ENCODE measurements around the gene LMNA. TPM values are rescaled to one million over a fixed set of nuclear protein-coding genes. Genes with fewer than 3 reads are reported as not detected.

LMNA gene
- total RNA-seq, 1 donor from 2014 or later: 110 TPM

DNA sequence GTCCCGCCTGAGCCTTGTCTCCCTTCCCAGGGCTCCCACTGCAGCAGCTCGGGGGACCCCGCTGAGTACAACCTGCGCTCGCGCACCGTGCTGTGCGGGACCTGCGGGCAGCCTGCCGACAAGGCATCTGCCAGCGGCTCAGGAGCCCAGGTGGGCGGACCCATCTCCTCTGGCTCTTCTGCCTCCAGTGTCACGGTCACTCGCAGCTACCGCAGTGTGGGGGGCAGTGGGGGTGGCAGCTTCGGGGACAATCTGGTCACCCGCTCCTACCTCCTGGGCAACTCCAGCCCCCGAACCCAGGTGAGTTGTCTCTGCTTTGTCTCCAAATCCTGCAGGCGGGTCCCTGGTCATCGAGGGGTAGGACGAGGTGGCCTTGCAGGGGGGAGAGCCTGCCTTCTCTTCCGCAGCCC lies 24.0 kb downstream of the LMNA start:
- intact Hi-C loops (cut with micrococcal nuclease): no loop called here
- Mint-ChIP-seq H3K4me1 (no peaks in the 10 kb centered on the region), H3K27me3 (peaks cover 1% of the 10 kb centered on the region), H3K36me3 (ENCODE audit: low read depth) (peaks cover 6% of the 10 kb centered on the region), H3K4me3 (no peak overlapping the region), H3K9me3 (no peaks in the 10 kb centered on the region), H3K27ac (no peak overlapping the region)
- no peak for DNase-seq

DNA sequence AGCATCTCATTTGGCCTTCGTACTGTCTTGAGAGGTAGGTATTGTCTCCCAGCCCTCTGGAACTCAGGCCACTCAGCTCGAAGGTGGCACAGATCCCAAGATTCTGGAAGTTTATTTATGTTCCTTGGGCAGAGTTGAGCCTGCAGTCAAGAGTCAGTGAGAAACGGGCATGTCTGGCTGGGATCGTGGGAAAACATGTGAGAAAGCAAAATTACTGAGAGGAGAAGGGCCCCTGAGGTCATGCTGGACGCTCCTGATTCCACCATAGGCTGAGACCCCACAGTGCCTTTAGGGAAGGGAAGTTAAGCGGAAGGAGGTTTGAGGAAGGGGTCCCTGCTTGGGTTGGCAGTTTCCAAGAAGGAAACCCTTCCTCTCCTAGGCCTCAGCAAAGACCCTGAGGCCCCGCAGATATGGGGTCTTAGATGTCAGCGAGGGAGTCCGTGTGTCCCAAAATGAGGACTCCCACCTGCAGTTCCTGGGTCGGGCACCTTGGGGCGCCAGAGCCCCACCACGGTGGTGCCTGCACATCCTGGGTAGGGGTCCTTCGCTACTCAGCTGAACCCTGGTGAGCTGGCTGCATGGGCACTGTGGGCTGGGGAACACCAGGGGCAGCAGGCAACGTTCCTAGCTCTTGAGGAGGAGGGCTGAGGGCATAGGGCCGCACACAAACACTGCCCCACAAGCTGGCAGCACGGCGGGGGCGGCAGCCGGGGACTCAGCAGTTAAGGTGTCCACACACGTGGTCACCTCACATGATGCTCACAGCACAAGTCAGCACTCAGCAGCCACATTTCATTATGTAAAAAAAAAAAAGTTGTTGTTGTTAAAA lies 26.6 kb downstream of the LMNA start:
- H3K36me3 Mint-ChIP-seq (ENCODE audit: low read depth): peaks cover 4% of the 10 kb centered on the region
- intact Hi-C loops (cut with micrococcal nuclease): loop anchor here (1.0 kb wide), 1 partner anchor 84 kb away; no protein-coding TSS in a partner anchor
- H3K9me3 Mint-ChIP-seq: no peaks in the 10 kb centered on the region
- no peak overlapping the region for H3K4me3 Mint-ChIP-seq
- DNase-seq: peak; percentile 80
- no peak overlapping the region for H3K27ac Mint-ChIP-seq
- no peaks in the 10 kb centered on the region for H3K27me3 Mint-ChIP-seq
- peaks cover 6% of the 10 kb centered on the region for H3K4me1 Mint-ChIP-seq

DNA sequence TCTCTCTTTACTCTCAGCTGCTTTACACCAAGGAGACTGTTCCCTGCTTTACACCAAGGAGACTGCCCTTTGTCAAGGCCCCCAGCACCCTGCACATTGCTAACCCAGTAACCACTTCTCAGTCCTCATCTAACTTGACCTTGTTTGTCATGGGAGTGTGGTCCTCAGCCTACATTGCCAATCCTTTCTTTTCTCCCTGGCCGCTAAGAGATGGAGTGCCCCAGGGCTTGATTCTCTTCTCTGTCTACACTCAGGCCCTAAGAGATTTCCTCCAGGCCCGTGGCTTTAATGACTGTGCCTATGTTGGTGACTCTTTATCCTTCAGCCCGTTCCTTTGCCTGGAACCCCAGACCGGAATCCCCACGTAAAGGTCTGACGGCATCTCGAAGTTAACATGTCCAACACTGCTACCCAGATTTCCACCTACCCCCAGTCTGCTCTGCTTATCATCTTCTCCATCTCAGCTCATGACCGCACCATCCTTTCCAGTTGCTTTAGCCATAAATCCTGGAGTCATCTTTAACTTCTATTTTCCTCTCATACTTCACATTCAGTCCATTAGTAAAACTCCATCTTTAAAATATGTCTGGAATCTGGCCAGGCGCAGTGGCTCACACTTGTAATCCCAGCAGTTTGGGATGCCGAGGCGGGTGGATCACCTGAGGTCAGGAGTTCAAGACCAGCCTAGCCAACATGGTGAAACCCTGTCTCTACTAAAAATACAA lies 29.4 kb downstream of the LMNA start:
- no peaks in the 10 kb centered on the region for H3K9me3 Mint-ChIP-seq
- no peak overlapping the region for H3K4me3 Mint-ChIP-seq
- H3K4me1 Mint-ChIP-seq: peaks cover 23% of the 10 kb centered on the region
- no peak overlapping the region for H3K27ac Mint-ChIP-seq
- DNase-seq: no peak
- H3K36me3 Mint-ChIP-seq (ENCODE audit: low read depth): no peaks in the 10 kb centered on the region
- no peaks in the 10 kb centered on the region for H3K27me3 Mint-ChIP-seq
- intact Hi-C loops (cut with micrococcal nuclease): no loop called here

DNA sequence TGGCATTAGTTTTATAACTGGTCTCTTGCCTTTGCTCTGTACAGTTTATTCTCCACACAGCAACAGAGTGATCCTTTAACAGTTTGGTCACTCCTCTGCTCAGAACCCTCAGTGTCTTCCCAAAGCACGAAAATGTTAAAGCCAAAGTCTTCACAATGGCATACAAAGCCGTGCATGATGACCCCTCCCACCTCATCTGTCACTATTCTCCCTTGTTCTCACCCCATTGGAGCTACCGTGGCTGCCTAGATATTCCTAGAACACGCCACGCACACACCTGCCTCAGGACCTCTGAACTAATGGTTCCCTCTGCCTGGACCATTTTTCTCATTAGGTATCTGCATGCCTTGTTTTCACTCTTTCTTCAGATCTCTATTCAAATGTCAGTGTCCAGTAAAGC lies 30.2 kb downstream of the LMNA start:
- Mint-ChIP-seq H3K4me3 (no peak overlapping the region), H3K27me3 (no peaks in the 10 kb centered on the region)

DNA sequence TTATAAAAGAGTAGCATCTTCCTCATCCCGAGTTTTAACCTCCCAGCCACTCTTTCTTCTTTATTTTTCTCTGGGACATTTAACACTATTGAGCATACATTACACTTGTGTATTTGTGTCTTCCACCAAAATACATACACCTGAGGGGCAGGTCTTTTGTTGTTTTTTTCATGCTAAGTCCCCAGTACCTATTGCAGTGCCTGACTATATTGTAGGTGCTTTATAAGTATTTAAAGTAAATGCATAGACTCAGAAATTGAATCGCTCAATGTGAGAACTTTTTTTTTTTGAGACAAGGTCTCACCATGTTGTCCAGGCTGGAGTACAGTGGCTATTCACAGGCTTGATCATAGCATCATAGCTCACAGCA lies 31.1 kb downstream of the LMNA start:
- no peak for DNase-seq
- H3K4me1 Mint-ChIP-seq: peaks cover 28% of the 10 kb centered on the region
- no peaks in the 10 kb centered on the region for H3K9me3 Mint-ChIP-seq
- no peaks in the 10 kb centered on the region for H3K36me3 Mint-ChIP-seq (ENCODE audit: low read depth)
- intact Hi-C loops (cut with micrococcal nuclease): loop anchor here (1.0 to 5.0 kb wide), 4 partner anchors 15 to 172 kb away; no protein-coding TSS in a partner anchor
- H3K27me3 Mint-ChIP-seq: no peaks in the 10 kb centered on the region
- H3K27ac Mint-ChIP-seq: peak overlapping the region; percentile 90
- H3K4me3 Mint-ChIP-seq: peak overlapping the region; percentile 61

More for the DNA sequence above, 30.2 kb downstream of the LMNA start:
- Mint-ChIP-seq H3K27ac (no peak overlapping the region), H3K4me1 (peaks cover 23% of the 10 kb centered on the region), H3K36me3 (ENCODE audit: low read depth) (no peaks in the 10 kb centered on the region), H3K9me3 (no peaks in the 10 kb centered on the region)
- DNase-seq: no peak
- intact Hi-C loops (cut with micrococcal nuclease): loop anchor here (5.0 kb wide), 1 partner anchor 173 kb away; no protein-coding TSS in a partner anchor

DNA sequence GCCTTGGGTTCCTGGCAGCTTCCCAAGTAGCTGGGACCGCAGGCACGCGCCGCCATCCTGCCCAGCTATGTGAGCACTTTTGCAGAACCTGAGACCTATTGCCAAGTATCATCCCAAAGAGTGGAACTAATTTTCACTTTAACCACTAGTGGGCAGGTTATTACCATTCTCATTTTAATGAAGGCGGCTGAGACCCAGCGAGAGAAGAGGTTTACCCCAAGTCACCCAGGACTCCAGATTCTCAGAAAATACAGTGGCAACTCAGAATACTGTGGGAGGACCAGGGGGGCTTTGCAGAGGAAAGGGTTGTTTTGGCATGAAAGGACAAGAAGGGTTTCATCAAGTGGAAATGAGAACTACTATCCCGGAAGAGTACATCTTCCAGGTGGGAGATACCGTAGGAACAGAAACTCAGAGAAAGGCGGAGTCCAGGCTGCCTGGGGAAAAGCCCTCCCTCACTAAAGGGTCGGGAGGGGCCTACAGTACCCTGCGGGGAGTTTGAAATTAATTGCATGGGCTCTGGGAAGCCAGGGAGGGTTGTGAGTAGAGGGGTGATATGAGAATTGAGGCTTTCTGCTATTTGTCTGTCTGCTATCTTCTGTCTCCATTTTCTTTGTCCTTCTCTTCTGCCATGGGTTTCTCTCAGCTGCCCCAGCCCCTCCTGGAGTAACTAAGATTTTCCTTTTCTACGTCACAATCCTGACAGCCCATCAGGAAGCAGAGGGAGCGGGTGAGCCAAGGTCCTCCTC lies 31.7 kb downstream of the LMNA start:
- peak overlapping the region; percentile 61 for H3K4me3 Mint-ChIP-seq
- intact Hi-C loops (cut with micrococcal nuclease): loop anchor here (1.0 to 5.0 kb wide), 4 partner anchors 16 to 171 kb away; no protein-coding TSS in a partner anchor
- peaks cover 29% of the 10 kb centered on the region for H3K4me1 Mint-ChIP-seq
- H3K36me3 Mint-ChIP-seq (ENCODE audit: low read depth): no peaks in the 10 kb centered on the region
- no peaks in the 10 kb centered on the region for H3K9me3 Mint-ChIP-seq
- peak; percentile 84 for DNase-seq
- no peaks in the 10 kb centered on the region for H3K27me3 Mint-ChIP-seq
- peak overlapping the region; percentile 90 for H3K27ac Mint-ChIP-seq

- Mint-ChIP-seq H3K36me3 (ENCODE audit: low read depth) (no peaks in the 10 kb centered on the region), H3K4me3 (peak overlapping the region; percentile 61), H3K27me3 (no peaks in the 10 kb centered on the region), H3K27ac (peak overlapping the region; percentile 90), H3K9me3 (no peaks in the 10 kb centered on the region), H3K4me1 (peaks cover 29% of the 10 kb centered on the region)
- DNase-seq: no peak
- intact Hi-C loops (cut with micrococcal nuclease): loop anchor here (1.0 to 5.0 kb wide), 4 partner anchors 17 to 170 kb away; no protein-coding TSS in a partner anchor
Observed at GRCh38 chr1:156146769-156147405, 32.4 kb downstream of the LMNA start.

GRCh38 chr1:156148216-156148615 lies 33.7 kb downstream of the LMNA start:
- no peak overlapping the region for H3K4me3 Mint-ChIP-seq
- DNase-seq: no peak
- no peaks in the 10 kb centered on the region for H3K36me3 Mint-ChIP-seq (ENCODE audit: low read depth)
- peak overlapping the region; percentile 75 for H3K27ac Mint-ChIP-seq
- no peaks in the 10 kb centered on the region for H3K9me3 Mint-ChIP-seq
- H3K27me3 Mint-ChIP-seq: no peaks in the 10 kb centered on the region
- intact Hi-C loops (cut with micrococcal nuclease): loop anchor here (5.0 kb wide), 1 partner anchor 169 kb away; no protein-coding TSS in a partner anchor
- H3K4me1 Mint-ChIP-seq: peaks cover 39% of the 10 kb centered on the region

GRCh38 chr1:156149374-156150332 lies 35.1 kb downstream of the LMNA start:
- intact Hi-C loops (cut with micrococcal nuclease): loop anchor here (5.0 kb wide), 1 partner anchor 168 kb away; no protein-coding TSS in a partner anchor
- peaks cover 50% of the 10 kb centered on the region for H3K4me1 Mint-ChIP-seq
- no peaks in the 10 kb centered on the region for H3K27me3 Mint-ChIP-seq
- no peaks in the 10 kb centered on the region for H3K36me3 Mint-ChIP-seq (ENCODE audit: low read depth)
- H3K4me3 Mint-ChIP-seq: no peak overlapping the region
- H3K9me3 Mint-ChIP-seq: no peaks in the 10 kb centered on the region
- H3K27ac Mint-ChIP-seq: no peak overlapping the region
- no peak for DNase-seq

DNA sequence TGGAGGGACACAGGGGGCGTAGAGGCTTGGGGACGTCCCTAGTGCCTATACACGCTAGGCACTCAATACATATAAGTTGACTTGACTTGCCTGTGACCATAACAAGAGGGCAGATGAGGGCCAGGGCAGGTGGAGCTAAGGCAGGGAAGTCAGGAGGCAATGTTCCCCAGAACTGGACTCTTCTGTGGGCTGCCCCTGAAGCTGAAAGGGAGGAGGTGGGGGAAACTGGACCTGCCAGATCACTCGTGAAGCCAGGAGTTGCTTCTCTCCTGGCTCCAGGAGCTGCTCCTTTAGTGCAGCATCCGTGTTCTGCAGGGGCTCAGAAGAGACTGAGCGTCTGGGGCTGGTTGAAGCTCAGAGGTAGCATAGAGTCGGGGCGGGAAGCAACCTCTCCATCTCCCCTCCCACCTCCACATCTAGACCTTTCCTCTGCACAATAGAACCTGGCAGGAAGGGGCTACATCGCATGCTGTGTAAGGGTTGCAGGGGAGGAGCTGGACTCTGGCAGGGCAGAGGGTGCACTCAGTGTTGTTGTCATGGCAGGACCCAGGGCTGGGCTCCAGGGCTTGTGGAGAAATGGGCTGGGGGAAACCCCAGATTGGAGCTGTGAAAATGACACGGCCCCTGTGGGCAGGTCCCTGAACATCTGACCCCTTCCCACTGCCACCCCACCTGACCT lies 36.0 kb downstream of the LMNA start:
- intact Hi-C loops (cut with micrococcal nuclease): no loop called here
- no peak for DNase-seq
- Mint-ChIP-seq H3K27me3 (no peaks in the 10 kb centered on the region), H3K27ac (peak overlapping the region; percentile 38), H3K36me3 (ENCODE audit: low read depth) (no peaks in the 10 kb centered on the region), H3K9me3 (no peaks in the 10 kb centered on the region), H3K4me1 (peaks cover 58% of the 10 kb centered on the region), H3K4me3 (no peak overlapping the region)

GRCh38 chr1:156151093-156151688 lies 36.7 kb downstream of the LMNA start:
- no peak overlapping the region for H3K4me3 Mint-ChIP-seq
- H3K36me3 Mint-ChIP-seq (ENCODE audit: low read depth): no peaks in the 10 kb centered on the region
- H3K27ac Mint-ChIP-seq: no peak overlapping the region

DNA sequence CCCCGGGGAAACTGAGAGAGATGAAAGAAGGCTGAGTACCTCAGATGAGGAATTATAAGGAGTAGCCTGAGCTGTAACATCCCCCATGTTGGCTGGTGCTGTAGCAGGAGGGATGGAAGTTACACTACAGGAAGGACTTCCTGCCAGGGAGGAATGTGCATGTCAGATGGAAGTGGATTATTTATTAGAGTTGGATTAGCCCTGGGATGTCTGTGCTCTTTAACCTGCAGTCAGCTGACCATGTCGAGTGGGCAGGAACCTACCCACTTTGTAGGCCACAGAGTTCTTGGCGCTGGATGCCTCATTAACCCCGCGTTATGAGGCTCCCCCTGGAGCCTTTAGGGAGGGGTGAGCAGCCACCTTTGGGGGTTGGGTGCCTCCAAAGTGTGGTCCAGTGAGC lies 38.1 kb downstream of the LMNA start:
- Mint-ChIP-seq H3K27me3 (no peaks in the 10 kb centered on the region), H3K27ac (peak overlapping the region; percentile 20)
- intact Hi-C loops (cut with micrococcal nuclease): no loop called here

More at GRCh38 chr1:156151093-156151688, 36.7 kb downstream of the LMNA start:
- DNase-seq: no peak
- peaks cover 58% of the 10 kb centered on the region for H3K4me1 Mint-ChIP-seq
- no peaks in the 10 kb centered on the region for H3K27me3 Mint-ChIP-seq
- intact Hi-C loops (cut with micrococcal nuclease): no loop called here
- H3K9me3 Mint-ChIP-seq: no peaks in the 10 kb centered on the region

More for the DNA sequence above, 38.1 kb downstream of the LMNA start:
- DNase-seq: no peak
- no peaks in the 10 kb centered on the region for H3K36me3 Mint-ChIP-seq (ENCODE audit: low read depth)
- H3K4me1 Mint-ChIP-seq: peaks cover 55% of the 10 kb centered on the region
- no peak overlapping the region for H3K4me3 Mint-ChIP-seq
- H3K9me3 Mint-ChIP-seq: no peaks in the 10 kb centered on the region

Measured in activated CD4-positive, alpha-beta T cell treated with anti-CD3 and anti-CD28 coated beads, Interleukin-2, amount 10 ng/mL, durations not matched to agents 24 days and 14 days (primary cell).